Measurements from ENCODE around the gene CDCA4.

CDCA4 gene

DNA sequence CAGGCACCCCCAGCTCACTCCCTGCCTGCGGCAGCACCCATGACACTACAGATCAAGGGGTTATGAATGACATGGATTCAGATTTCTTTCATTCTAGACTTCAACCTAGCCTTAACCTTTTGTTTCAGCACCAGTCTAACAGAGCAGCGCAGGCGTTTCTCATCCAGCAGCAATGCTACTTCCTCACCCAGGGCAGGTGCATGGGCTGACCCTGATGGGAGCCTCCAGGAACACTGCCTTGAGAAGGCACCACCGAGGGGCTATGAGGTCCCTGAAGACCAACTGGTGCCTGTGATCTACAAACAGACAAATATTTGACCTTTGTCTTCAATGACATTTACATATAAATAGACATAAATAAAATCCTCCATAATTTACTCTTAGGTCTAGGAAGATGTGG is 10.8 kb downstream of the CDCA4 start:
- TF ChIP-seq, protein P1, sequence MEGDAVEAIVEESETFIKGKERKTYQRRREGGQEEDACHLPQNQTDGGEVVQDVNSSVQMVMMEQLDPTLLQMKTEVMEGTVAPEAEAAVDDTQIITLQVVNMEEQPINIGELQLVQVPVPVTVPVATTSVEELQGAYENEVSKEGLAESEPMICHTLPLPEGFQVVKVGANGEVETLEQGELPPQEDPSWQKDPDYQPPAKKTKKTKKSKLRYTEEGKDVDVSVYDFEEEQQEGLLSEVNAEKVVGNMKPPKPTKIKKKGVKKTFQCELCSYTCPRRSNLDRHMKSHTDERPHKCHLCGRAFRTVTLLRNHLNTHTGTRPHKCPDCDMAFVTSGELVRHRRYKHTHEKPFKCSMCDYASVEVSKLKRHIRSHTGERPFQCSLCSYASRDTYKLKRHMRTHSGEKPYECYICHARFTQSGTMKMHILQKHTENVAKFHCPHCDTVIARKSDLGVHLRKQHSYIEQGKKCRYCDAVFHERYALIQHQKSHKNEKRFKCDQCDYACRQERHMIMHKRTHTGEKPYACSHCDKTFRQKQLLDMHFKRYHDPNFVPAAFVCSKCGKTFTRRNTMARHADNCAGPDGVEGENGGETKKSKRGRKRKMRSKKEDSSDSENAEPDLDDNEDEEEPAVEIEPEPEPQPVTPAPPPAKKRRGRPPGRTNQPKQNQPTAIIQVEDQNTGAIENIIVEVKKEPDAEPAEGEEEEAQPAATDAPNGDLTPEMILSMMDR (IDR thresholded peaks at IDR 0.05): no peak

DNA sequence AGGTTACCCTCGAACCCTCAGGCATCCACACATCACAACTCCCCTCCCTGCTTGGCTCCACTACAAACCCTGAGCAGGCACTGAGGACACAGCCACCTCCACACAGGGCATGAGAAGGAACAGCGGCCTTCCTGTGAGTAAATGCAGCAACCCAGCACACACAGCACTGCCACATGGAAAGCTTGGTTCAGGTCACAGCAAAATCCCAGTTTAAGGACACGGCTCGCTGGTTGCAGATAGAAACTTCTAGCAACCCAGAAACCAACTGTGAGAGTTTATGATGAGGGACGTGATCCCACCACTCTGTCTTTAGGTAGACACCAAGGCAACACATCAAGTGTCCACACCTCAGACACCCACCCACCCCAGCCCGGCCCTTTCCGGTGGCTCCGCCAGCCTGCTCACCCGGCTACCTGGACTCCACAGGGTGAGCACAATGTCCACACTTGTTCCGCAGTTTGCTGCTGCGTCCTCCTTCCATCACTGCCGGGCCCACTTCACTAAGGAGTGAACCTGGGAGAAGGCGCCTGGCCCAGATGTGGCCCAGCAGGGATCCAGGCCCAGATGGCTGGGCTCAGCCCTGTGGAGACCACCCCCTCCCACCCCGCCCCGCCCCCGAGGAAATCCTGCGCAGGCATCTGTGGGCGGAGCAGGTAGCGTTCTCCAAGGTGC is 13.2 kb downstream of the CDCA4 start:
- TF ChIP-seq, protein P1 (IDR thresholded peaks at IDR 0.05): no peak

DNA sequence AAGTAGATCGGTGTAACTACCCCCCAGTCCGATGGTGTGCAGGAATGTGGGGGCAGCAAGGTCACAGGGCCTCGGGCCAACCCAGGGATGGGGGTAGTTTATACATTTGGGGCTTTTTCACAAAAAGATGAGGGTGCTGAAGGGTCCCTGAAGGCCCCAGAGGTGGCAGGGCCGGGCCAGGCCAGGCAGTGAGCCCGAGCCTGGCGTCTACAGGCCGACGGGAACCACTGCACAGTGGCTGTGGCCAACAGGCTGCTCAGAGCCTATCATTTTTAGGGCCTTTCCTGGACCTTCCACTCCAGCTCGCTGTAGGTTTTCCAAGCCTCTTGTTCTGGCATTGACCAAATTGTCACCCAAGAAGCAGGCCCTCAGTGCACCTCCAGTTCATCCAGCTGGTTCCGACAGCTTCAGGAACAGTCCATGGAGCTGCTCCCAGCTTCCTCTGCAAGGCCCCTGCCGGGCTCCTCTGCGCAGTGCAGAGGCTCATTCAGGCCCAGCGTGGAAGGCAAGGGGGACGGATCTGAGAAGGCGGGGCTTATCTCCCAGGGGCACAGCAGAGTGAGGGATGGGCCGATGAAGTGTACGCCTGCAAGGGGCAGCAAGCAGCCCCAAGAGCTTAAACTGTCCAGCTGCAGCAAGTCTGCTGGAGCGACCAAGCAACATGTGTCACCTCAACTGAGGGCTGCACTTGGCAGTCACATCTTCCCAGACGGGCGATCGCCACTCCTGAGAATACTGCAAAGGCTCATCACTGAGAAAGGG is 13.9 kb downstream of the CDCA4 start:
- TF ChIP-seq, protein P1 (IDR thresholded peaks at IDR 0.05): no peak

DNA sequence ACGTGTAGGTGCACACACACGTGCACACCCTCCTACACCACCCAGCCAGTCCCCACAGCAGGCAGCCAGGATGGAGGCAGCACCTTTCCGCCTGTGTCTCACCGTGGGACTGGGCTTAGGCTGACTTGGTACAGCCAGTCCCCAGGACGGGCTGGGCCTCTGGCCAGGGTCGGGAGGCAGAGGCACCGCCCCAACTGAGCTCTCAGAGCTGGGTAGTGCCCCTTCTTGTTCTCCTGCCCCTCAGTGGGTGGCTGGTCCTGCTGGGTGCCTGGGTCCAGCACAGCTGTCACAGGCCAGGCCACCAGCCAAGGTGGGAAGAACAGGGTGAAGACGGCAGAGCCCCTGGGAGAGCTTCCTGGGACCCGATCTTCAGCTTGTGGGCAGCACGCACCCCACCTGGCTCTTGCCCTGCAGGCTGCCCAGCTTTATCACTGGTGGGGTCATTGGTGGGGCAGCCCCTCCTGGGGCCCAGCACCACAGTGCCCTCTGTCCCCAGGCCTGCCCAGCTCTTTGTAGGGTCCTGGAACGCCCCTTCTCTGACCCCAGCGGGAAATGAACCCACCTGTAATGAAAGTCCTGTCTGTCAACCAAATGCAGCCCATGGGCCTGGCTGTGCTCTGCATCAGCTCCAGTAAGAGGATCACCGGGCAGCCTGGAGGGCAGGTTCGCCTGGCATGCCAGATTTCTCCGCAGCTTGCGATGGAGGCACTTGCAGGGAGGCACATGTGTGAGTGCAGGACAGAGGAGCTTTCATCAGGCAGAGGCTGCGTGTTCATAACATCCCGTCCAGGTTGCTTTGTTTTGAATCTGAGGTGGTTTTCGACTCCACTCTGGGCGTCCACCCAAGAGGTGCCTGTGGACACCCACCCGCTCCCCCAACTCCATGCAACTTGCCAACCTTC is 14.7 kb downstream of the CDCA4 start:
- TF ChIP-seq, protein P1 (IDR thresholded peaks at IDR 0.05): no peak

DNA sequence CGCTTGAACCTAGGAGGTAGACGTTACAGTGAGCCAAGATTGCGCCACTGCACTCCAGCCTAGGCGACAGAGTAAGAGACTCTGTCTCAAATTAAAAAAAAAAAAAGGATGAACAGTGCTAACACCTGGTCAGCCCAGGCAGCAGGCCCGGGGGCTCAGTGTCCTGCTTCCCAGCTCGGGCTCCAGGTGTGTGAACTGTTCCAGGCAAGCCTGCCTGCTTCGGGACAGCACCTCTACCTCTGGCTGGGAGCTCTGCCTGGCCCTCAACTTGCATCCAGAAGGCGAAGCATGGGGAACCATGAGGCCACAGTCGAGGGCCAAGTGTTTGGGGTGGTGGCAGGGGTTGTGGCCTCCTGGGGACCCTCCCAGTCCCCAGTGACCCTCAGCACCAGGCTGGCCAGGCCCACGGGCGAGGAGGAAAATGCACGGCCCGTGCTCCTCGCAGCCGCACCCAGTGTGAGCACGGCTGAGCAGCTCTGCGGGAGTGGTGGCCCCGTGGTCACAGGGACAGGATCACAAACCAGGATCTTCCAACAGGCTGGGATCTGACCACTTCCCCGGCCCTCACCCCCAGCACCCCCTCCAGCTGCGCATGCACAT is 15.5 kb downstream of the CDCA4 start:
- TF ChIP-seq, protein P1 (IDR thresholded peaks at IDR 0.05): no peak

DNA sequence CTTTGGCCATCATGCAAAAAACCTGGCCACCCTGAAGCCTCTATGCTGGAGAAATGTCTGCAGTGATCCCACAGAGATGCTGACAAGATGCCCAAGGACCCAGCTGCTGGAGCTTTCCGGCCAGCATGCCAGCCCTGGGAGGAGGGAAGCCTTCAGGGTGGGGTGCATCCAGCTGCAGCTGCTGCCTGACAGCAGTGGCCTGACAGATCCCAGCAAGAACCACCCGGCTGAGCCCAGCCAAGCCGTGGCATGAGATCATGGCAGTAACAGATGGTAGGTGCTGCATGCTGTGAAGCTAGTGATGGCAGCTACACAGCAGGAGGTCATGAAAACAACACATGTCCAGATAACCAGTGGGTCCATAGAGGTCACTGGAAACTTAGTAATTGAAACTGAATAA is 21.5 kb downstream of the CDCA4 start:
- TF ChIP-seq, protein P1 (IDR thresholded peaks at IDR 0.05): no peak

DNA sequence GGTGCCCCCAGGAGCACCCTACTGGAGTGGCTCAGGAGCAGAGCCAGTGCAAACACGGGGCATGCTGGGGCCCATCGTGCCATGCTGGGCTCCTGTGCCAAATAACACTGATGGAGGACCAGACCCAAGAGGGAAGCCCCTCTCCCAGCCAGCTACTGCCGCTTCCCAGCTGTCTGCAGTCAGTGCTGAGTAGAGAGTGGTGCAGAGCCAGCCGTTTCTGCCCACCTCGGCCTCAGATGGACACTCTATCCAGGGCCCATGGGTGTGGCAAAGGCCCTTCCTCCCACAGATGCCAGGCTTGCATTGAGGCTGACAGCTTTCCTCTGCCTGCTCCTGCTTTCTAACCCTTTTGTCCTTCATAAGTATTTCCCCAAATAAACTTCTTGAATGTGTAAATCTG is 22.1 kb downstream of the CDCA4 start:
- TF ChIP-seq, protein P1 (IDR thresholded peaks at IDR 0.05): no peak

Measured in LNCAP (cell line).